ENCODE results near the gene HS3ST2.

- TF ChIP-seq CTCF (IDR thresholded peaks at IDR 0.05) = no peak
- no peak for TF ChIP-seq ATF2 (CRISPR knock-in tag; IDR thresholded peaks at IDR 0.05; ENCODE audit: borderline replicate concordance, low read depth)
- no peak for TF ChIP-seq CREM (CRISPR knock-in tag; IDR thresholded peaks at IDR 0.05)
- no peak for TF ChIP-seq FOXJ3 (CRISPR knock-in tag; IDR thresholded peaks at IDR 0.05; ENCODE audit: borderline replicate concordance)
- TF ChIP-seq ZBTB43 (CRISPR knock-in tag; IDR thresholded peaks at IDR 0.05) = no peak
Measured at GRCh38 chr16:22775220-22775922, 38.6 kb upstream of the HS3ST2 start.
